DLD1 (cell line): Measurements from ENCODE around the gene RPTOR.
"Not testable (repeated sequence)": the region's sequence is repeated elsewhere in the genome, so short reads cannot be mapped to it uniquely, and the experiment has no call there.

Experiments
- in situ Hi-C: cut with HindIII; loops from 2 replicates; pipeline ENCODE4 v1.10.0; 2017; ENCODE audit warnings: low sequenced_read_pairs

Gene RPTOR

GRCh38 chr17:80755650-80756405, 211.2 kb downstream of the RPTOR start:
- in situ Hi-C loops = no loop called here

- in situ Hi-C loops = no loop called here
Observed at GRCh38 chr17:80758481-80759376, 214.1 kb downstream of the RPTOR start.

- in situ Hi-C loops = no loop called here
Observed at GRCh38 chr17:80759377-80759673, 214.7 kb downstream of the RPTOR start.

GRCh38 chr17:80760511-80760911, 215.9 kb downstream of the RPTOR start:
- in situ Hi-C loops = no loop called here

GRCh38 chr17:80761110-80761871, 216.7 kb downstream of the RPTOR start:
- in situ Hi-C loops = no loop called here

GRCh38 chr17:80762076-80762475, 217.4 kb downstream of the RPTOR start:
- in situ Hi-C loops = no loop called here

GRCh38 chr17:80763293-80763867, 218.7 kb downstream of the RPTOR start:
- in situ Hi-C loops = no loop called here

- in situ Hi-C loops = not testable (repeated sequence)
Observed at GRCh38 chr17:80764627-80765145, 220.0 kb downstream of the RPTOR start.

- in situ Hi-C loops = no loop called here
Observed at GRCh38 chr17:80765241-80765961, 220.8 kb downstream of the RPTOR start.

GRCh38 chr17:80766290-80766855, 221.7 kb downstream of the RPTOR start:
- in situ Hi-C loops = no loop called here

GRCh38 chr17:80768389-80768788, 223.8 kb downstream of the RPTOR start:
- in situ Hi-C loops = no loop called here

- in situ Hi-C loops = no loop called here
Observed at GRCh38 chr17:80768936-80769335, 224.3 kb downstream of the RPTOR start.

- in situ Hi-C loops = no loop called here
Observed at GRCh38 chr17:80769516-80769915, 224.9 kb downstream of the RPTOR start.

- in situ Hi-C loops = no loop called here
Observed at GRCh38 chr17:80769936-80770625, 225.4 kb downstream of the RPTOR start.

- in situ Hi-C loops = no loop called here
Observed at GRCh38 chr17:80770881-80771611, 226.4 kb downstream of the RPTOR start.

- in situ Hi-C loops = no loop called here
Observed at GRCh38 chr17:80771612-80772005, 227.0 kb downstream of the RPTOR start.

GRCh38 chr17:80772906-80773242, 228.2 kb downstream of the RPTOR start:
- in situ Hi-C loops = no loop called here

GRCh38 chr17:80773243-80773991, 228.8 kb downstream of the RPTOR start:
- in situ Hi-C loops = no loop called here
